IMR-90 (cell line): ENCODE data around the gene GTF2H3.

Source experiments
- CTCF ChIP-seq: conservative IDR thresholded peaks from 2 replicates; pipeline ENCODE4 v1.5.1; 2012; ENCODE audit warnings: mild to moderate bottlenecking, low read depth, low read length, improper control_type of control experiment
- MAFK ChIP-seq: IDR thresholded peaks from 2 replicates; pipeline ENCODE4 v1.6.1; 2012; ENCODE audit warnings: low read depth, low read length, improper control_type of control experiment
- POLR2A ChIP-seq: IDR thresholded peaks from 2 replicates; pipeline ENCODE4 v1.6.1; 2012; ENCODE audit warnings: mild to moderate bottlenecking, low read depth, low read length
- SMC3 ChIP-seq: fragments of 150-350 bp; IDR thresholded peaks from 2 replicates; pipeline ENCODE4 v1.6.1; 2016; ENCODE audit warnings: low read depth, mild to moderate bottlenecking, antibody characterized with exemption, low read length, moderate library complexity

GRCh38 chr12:123621101-123621500 lies 12.5 kb upstream of the GTF2H3 start:
- TF ChIP-seq POLR2A (no peak), CTCF (no peak), MAFK (no peak), SMC3 (no peak)
